SK-N-MC (cell line): ENCODE data around the gene SCAANT1.

Experiments used
- DNase-seq: peaks from one replicate; pipeline ENCODE4 v3.0.0-alpha.2; 2011; ENCODE audit warnings: low read depth, low spot score
- H3K27ac ChIP-seq: fragments of 200-600 bp; sonication (generic); 2 replicates; pipeline ENCODE4 v1.5.1; 2016; ENCODE audit warnings: mixed run types
- H3K36me3 ChIP-seq: fragments of 200-600 bp; sonication (generic); 2 replicates; pipeline ENCODE4 v1.6.1; 2017; ENCODE audit warnings: antibody characterized with exemption, low read length, mixed read lengths; ENCODE audit not compliant: insufficient read depth
- H3K4me3 ChIP-seq: fragments of 200-600 bp; sonication (generic); 2 replicates; pipeline ENCODE4 v1.5.1; 2016
- H3K9ac ChIP-seq: fragments of 200-600 bp; sonication (generic); 2 replicates; pipeline ENCODE4 v1.8.0; 2017; ENCODE audit warnings: mixed run types, mixed read lengths; ENCODE audit not compliant: insufficient read length
- H3K9me3 ChIP-seq: fragments of 200-600 bp; sonication (generic); 2 replicates; pipeline ENCODE4 v1.6.1; 2017; ENCODE audit warnings: low read depth, mild to moderate bottlenecking, antibody characterized with exemption, low read length, moderate library complexity, mixed read lengths
- EZH2 ChIP-seq: fragments of 200-600 bp; sonication (generic); IDR thresholded peaks from one replicate; pipeline ENCODE4 v1.6.1; 2017; ENCODE audit warnings: antibody characterized with exemption
- FOXP2 ChIP-seq: optimal IDR thresholded peaks from 2 replicates; pipeline ENCODE3; 2011; ENCODE audit warnings: mild to moderate bottlenecking, moderate library complexity; ENCODE audit not compliant: insufficient read depth; ENCODE audit errors: extremely low read length, control extremely low read depth
- POLR2AphosphoS5 ChIP-seq: IDR thresholded peaks from 2 replicates; pipeline ENCODE4 v1.6.1; 2012; ENCODE audit warnings: mild to moderate bottlenecking, low read depth, low read length, borderline replicate concordance

SCAANT1 gene

GRCh38 chr3:63876260-63876659 is 35.9 kb downstream of the SCAANT1 start:
- H3K9ac ChIP-seq: no peak overlapping the region
- TF ChIP-seq EZH2 (no peak), FOXP2 (no peak), POLR2AphosphoS5 (no peak)

GRCh38 chr3:63875510-63875909 is 36.7 kb downstream of the SCAANT1 start:
- no peaks in the 10 kb centered on the region for H3K9me3 ChIP-seq
- TF ChIP-seq EZH2 (no peak), FOXP2 (no peak), POLR2AphosphoS5 (no peak)
- no peak overlapping the region for H3K27ac ChIP-seq
- H3K36me3 ChIP-seq: no peaks in the 10 kb centered on the region
- DNase-seq: no peak
- H3K4me3 ChIP-seq: no peak overlapping the region
- H3K9ac ChIP-seq: no peak overlapping the region

More at GRCh38 chr3:63876260-63876659, 35.9 kb downstream of the SCAANT1 start:
- Histone ChIP-seq H3K36me3 (no peaks in the 10 kb centered on the region), H3K9me3 (no peaks in the 10 kb centered on the region), H3K4me3 (peak overlapping the region; percentile 30; the same call in 1 of the 2 replicates), H3K27ac (peak overlapping the region; percentile 25; the same call in 1 of the 2 replicates)
- no peak for DNase-seq

- H3K9me3 ChIP-seq: no peaks in the 10 kb centered on the region
- DNase-seq: no peak
- TF ChIP-seq FOXP2: no peak
- no peak for TF ChIP-seq POLR2AphosphoS5
- no peak for TF ChIP-seq EZH2
- no peak overlapping the region for H3K27ac ChIP-seq
- no peak overlapping the region for H3K4me3 ChIP-seq
- H3K36me3 ChIP-seq: no peaks in the 10 kb centered on the region
- no peak overlapping the region for H3K9ac ChIP-seq
These were observed 37.4 kb downstream of the SCAANT1 start for GRCh38 chr3:63874769-63875168.

GRCh38 chr3:63872135-63872924 is 39.9 kb downstream of the SCAANT1 start:
- Histone ChIP-seq H3K9ac (no peak overlapping the region), H3K27ac (no peak overlapping the region), H3K36me3 (no peaks in the 10 kb centered on the region), H3K4me3 (no peak overlapping the region), H3K9me3 (no peaks in the 10 kb centered on the region)
- DNase-seq: no peak
- TF ChIP-seq FOXP2 (no peak), EZH2 (no peak), POLR2AphosphoS5 (no peak)

GRCh38 chr3:63870615-63871005 is 41.6 kb downstream of the SCAANT1 start:
- Histone ChIP-seq H3K9ac (no peak overlapping the region), H3K27ac (no peak overlapping the region), H3K9me3 (no peaks in the 10 kb centered on the region), H3K4me3 (no peak overlapping the region), H3K36me3 (no peaks in the 10 kb centered on the region)
- no peak for TF ChIP-seq FOXP2
- no peak for TF ChIP-seq POLR2AphosphoS5
- no peak for TF ChIP-seq EZH2
- no peak for DNase-seq

GRCh38 chr3:63869940-63870614 is 42.1 kb downstream of the SCAANT1 start:
- no peaks in the 10 kb centered on the region for H3K9me3 ChIP-seq
- no peak for DNase-seq
- no peak overlapping the region for H3K4me3 ChIP-seq
- no peak overlapping the region for H3K9ac ChIP-seq
- no peak overlapping the region for H3K27ac ChIP-seq
- TF ChIP-seq EZH2 (no peak), POLR2AphosphoS5 (no peak), FOXP2 (no peak)
- H3K36me3 ChIP-seq: no peaks in the 10 kb centered on the region

- Histone ChIP-seq H3K4me3 (no peak overlapping the region), H3K27ac (no peak overlapping the region), H3K36me3 (no peaks in the 10 kb centered on the region), H3K9ac (no peak overlapping the region), H3K9me3 (no peaks in the 10 kb centered on the region)
- no peak for DNase-seq
- no peak for TF ChIP-seq FOXP2
- no peak for TF ChIP-seq POLR2AphosphoS5
- no peak for TF ChIP-seq EZH2
These were observed 45.0 kb downstream of the SCAANT1 start for GRCh38 chr3:63867225-63867624.

GRCh38 chr3:63864965-63865327 is 47.2 kb downstream of the SCAANT1 start:
- Histone ChIP-seq H3K36me3 (no peaks in the 10 kb centered on the region), H3K9me3 (no peaks in the 10 kb centered on the region), H3K27ac (no peak overlapping the region), H3K4me3 (peak overlapping the region; percentile 78), H3K9ac (peak overlapping the region; percentile 73)
- TF ChIP-seq EZH2 (no peak), FOXP2 (no peak), POLR2AphosphoS5 (no peak)
- DNase-seq: no peak
